ENCODE data around the gene LPP.

The LPP gene

GRCh38 chr3:188306435-188307005 lies 152.6 kb downstream of the LPP start:
- H3K9me3 ChIP-seq: no peaks in the 10 kb centered on the region
- no peak for DNase-seq
- no peaks in the 10 kb centered on the region for H3K36me3 ChIP-seq
- TF ChIP-seq CTCF (IDR thresholded peaks at IDR 0.05; ENCODE audit: low read depth, low read length): no peak
- H3K27me3 ChIP-seq: no peaks in the 10 kb centered on the region
- no peaks in the 10 kb centered on the region for H3K4me1 ChIP-seq
- no peak overlapping the region for H3K4me3 ChIP-seq (ENCODE audit: low read depth, low read length)

- TF ChIP-seq CTCF (IDR thresholded peaks at IDR 0.05; ENCODE audit: low read depth, low read length): no peak
- no peak for DNase-seq
- H3K36me3 ChIP-seq: no peaks in the 10 kb centered on the region
- no peak overlapping the region for H3K4me3 ChIP-seq (ENCODE audit: low read depth, low read length)
- H3K27me3 ChIP-seq: no peaks in the 10 kb centered on the region
- no peaks in the 10 kb centered on the region for H3K9me3 ChIP-seq
- H3K4me1 ChIP-seq: no peaks in the 10 kb centered on the region
These were observed 155.7 kb downstream of the LPP start for GRCh38 chr3:188309437-188310269.

- Histone ChIP-seq H3K4me1 (no peaks in the 10 kb centered on the region), H3K27me3 (no peaks in the 10 kb centered on the region), H3K4me3 (ENCODE audit: low read depth, low read length) (no peak overlapping the region), H3K36me3 (no peaks in the 10 kb centered on the region), H3K9me3 (no peaks in the 10 kb centered on the region)
- DNase-seq: no peak
- TF ChIP-seq CTCF (IDR thresholded peaks at IDR 0.05; ENCODE audit: low read depth, low read length): no peak
These were observed 156.3 kb downstream of the LPP start for GRCh38 chr3:188310270-188310710.

GRCh38 chr3:188315553-188315952 lies 161.6 kb downstream of the LPP start:
- no peaks in the 10 kb centered on the region for H3K4me1 ChIP-seq
- no peaks in the 10 kb centered on the region for H3K36me3 ChIP-seq
- no peak for TF ChIP-seq CTCF (IDR thresholded peaks at IDR 0.05; ENCODE audit: low read depth, low read length)
- H3K9me3 ChIP-seq: no peaks in the 10 kb centered on the region
- DNase-seq: no peak
- no peak overlapping the region for H3K4me3 ChIP-seq (ENCODE audit: low read depth, low read length)
- H3K27me3 ChIP-seq: no peaks in the 10 kb centered on the region

- Histone ChIP-seq H3K27me3 (no peaks in the 10 kb centered on the region), H3K4me3 (ENCODE audit: low read depth, low read length) (no peak overlapping the region), H3K4me1 (no peaks in the 10 kb centered on the region), H3K36me3 (no peaks in the 10 kb centered on the region), H3K9me3 (no peaks in the 10 kb centered on the region)
- no peak for TF ChIP-seq CTCF (IDR thresholded peaks at IDR 0.05; ENCODE audit: low read depth, low read length)
- no peak for DNase-seq
These were observed 162.2 kb downstream of the LPP start for GRCh38 chr3:188316021-188316722.

- TF ChIP-seq CTCF (IDR thresholded peaks at IDR 0.05; ENCODE audit: low read depth, low read length): no peak
- Histone ChIP-seq H3K9me3 (no peaks in the 10 kb centered on the region), H3K4me3 (ENCODE audit: low read depth, low read length) (no peak overlapping the region), H3K4me1 (no peaks in the 10 kb centered on the region), H3K36me3 (no peaks in the 10 kb centered on the region), H3K27me3 (no peaks in the 10 kb centered on the region)
- no peak for DNase-seq
These were observed 162.7 kb downstream of the LPP start for GRCh38 chr3:188316723-188317070.

Measured in BE2C (cell line).